Fibroblast of lung (primary cell): Measurements from ENCODE around the gene ARL4A.

ENCODE experiments used
- EZH2 ChIP-seq: IDR thresholded peaks from 2 replicates; pipeline ENCODE4 v1.5.1; 2012; ENCODE audit warnings: low read length, control low read depth, mild to moderate bottlenecking; ENCODE audit errors: missing control alignments
- TF ChIP-seq, protein P1 (sequence below), 2 donors: IDR thresholded peaks in 1 of 2; conservative IDR thresholded peaks in 1 of 2; 1 replicate in 1 of 2; 2 replicates in 1 of 2; pipeline ENCODE4 v1.5.1; 2011 to 2012; ENCODE audit warnings: low read length in 2 of 2, control low read depth in 1 of 2, inconsistent platforms in 1 of 2, low read depth in 1 of 2, mild to moderate bottlenecking in 1 of 2

- TF ChIP-seq, protein P1, sequence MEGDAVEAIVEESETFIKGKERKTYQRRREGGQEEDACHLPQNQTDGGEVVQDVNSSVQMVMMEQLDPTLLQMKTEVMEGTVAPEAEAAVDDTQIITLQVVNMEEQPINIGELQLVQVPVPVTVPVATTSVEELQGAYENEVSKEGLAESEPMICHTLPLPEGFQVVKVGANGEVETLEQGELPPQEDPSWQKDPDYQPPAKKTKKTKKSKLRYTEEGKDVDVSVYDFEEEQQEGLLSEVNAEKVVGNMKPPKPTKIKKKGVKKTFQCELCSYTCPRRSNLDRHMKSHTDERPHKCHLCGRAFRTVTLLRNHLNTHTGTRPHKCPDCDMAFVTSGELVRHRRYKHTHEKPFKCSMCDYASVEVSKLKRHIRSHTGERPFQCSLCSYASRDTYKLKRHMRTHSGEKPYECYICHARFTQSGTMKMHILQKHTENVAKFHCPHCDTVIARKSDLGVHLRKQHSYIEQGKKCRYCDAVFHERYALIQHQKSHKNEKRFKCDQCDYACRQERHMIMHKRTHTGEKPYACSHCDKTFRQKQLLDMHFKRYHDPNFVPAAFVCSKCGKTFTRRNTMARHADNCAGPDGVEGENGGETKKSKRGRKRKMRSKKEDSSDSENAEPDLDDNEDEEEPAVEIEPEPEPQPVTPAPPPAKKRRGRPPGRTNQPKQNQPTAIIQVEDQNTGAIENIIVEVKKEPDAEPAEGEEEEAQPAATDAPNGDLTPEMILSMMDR (conservative IDR thresholded peaks at IDR 0.05 in 1 of 2, IDR thresholded peaks at IDR 0.05 in 1 of 2; ENCODE audit: low read depth in 1 of 2, low read length in 2 of 2) = no peak
- TF ChIP-seq EZH2 = no peak
Measured at GRCh38 chr7:12722636-12723605, 35.5 kb downstream of the ARL4A start.
